Breast epithelium (tissue), 4 donors: ENCODE results near the gene KIR3DL3. TPM values are rescaled to one million over a fixed set of nuclear protein-coding genes. Genes with fewer than 3 reads are reported as not detected.
"Not testable (repeated sequence)": the region's sequence is repeated elsewhere in the genome, so short reads cannot be mapped to it uniquely, and the experiment has no call there.

Experiments
- DNase-seq, 2 donors: peaks; one replicate each; pipeline ENCODE4 v3.0.0-alpha.2; 2019; ENCODE audit warnings: low spot score in 2 of 2
- H3K27ac ChIP-seq, 2 donors: fragments of 200-600 bp; sonication (generic) in 1 of 2; one replicate each; pipeline ENCODE4 v1.5.1; 2016 to 2019; ENCODE audit warnings: mild to moderate bottlenecking in 1 of 2
- H3K27me3 ChIP-seq, 2 donors: fragments of 200-600 bp; sonication (generic) in 1 of 2; one replicate each; pipeline versions ENCODE4 v1.5.1 to v1.6.0; 2017 to 2019; ENCODE audit warnings: control low read depth in 1 of 2, mild to moderate bottlenecking in 1 of 2
- H3K36me3 ChIP-seq: fragments of 200-600 bp; one replicate; pipeline ENCODE4 v1.5.1; 2019
- H3K4me1 ChIP-seq, 2 donors: fragments of 200-600 bp; sonication (generic); one replicate each; pipeline ENCODE4 v1.5.1; 2016 to 2019; ENCODE audit warnings: control low read depth in 1 of 2
- H3K4me3 ChIP-seq, 3 donors: fragments of 200-600 bp; sonication (generic); 1 replicate in 2 of 3; 2 replicates in 1 of 3; pipeline ENCODE4 v1.5.1; 2016 to 2019; ENCODE audit warnings: mild to moderate bottlenecking in 3 of 3, moderate library complexity in 2 of 3
- H3K9me3 ChIP-seq, 2 donors: fragments of 200-600 bp; sonication (generic) in 1 of 2; one replicate each; pipeline ENCODE4 v1.5.1; 2016 to 2019; ENCODE audit warnings: control low read depth in 1 of 2
- intact Hi-C: fragments of 100-400 bp; cut with DNase I; formaldehyde crosslinking; loops from one replicate; pipeline ENCODE4 v1.15.1; 2023; ENCODE audit warnings: low total_unique reads
- total RNA-seq, 3 donors: library from RNA; depleted of rRNA; stranded (reverse); fragments of >200 nt; gene quantifications; one replicate each; pipeline ENCODE4 v1.1.0, GENCODE V29; 2016

The KIR3DL3 gene
- total RNA-seq, 3 donors from 2014 or later = not detected

GRCh38 chr19:54750276-54750675 lies 26.0 kb downstream of the KIR3DL3 start:
- H3K36me3 ChIP-seq, H3K4me3 ChIP-seq, intact Hi-C loops, H3K4me1 ChIP-seq, H3K27ac ChIP-seq, H3K27me3 ChIP-seq, DNase-seq, H3K9me3 ChIP-seq: not testable (repeated sequence)

- H3K27me3 ChIP-seq, intact Hi-C loops, H3K4me1 ChIP-seq: not testable (repeated sequence)
These were observed 32.2 kb downstream of the KIR3DL3 start for GRCh38 chr19:54756204-54757110.

GRCh38 chr19:54758577-54758976 lies 34.3 kb downstream of the KIR3DL3 start:
- H3K4me3 ChIP-seq, intact Hi-C loops, H3K4me1 ChIP-seq, H3K9me3 ChIP-seq, H3K36me3 ChIP-seq, H3K27ac ChIP-seq, DNase-seq, H3K27me3 ChIP-seq: not testable (repeated sequence)

More at GRCh38 chr19:54756204-54757110, 32.2 kb downstream of the KIR3DL3 start:
- not testable (repeated sequence) for H3K36me3 ChIP-seq, DNase-seq, H3K9me3 ChIP-seq, H3K4me3 ChIP-seq, H3K27ac ChIP-seq

GRCh38 chr19:54764219-54764618 lies 40.0 kb downstream of the KIR3DL3 start:
- H3K4me3 ChIP-seq, DNase-seq, H3K27ac ChIP-seq, H3K9me3 ChIP-seq, intact Hi-C loops, H3K36me3 ChIP-seq, H3K27me3 ChIP-seq, H3K4me1 ChIP-seq: not testable (repeated sequence)

GRCh38 chr19:54766464-54766863 lies 42.2 kb downstream of the KIR3DL3 start:
- H3K27ac ChIP-seq, H3K27me3 ChIP-seq, intact Hi-C loops, H3K9me3 ChIP-seq, DNase-seq, H3K4me1 ChIP-seq, H3K36me3 ChIP-seq, H3K4me3 ChIP-seq: not testable (repeated sequence)

- H3K4me1 ChIP-seq, H3K27me3 ChIP-seq, H3K9me3 ChIP-seq, H3K27ac ChIP-seq, H3K36me3 ChIP-seq, DNase-seq, intact Hi-C loops, H3K4me3 ChIP-seq: not testable (repeated sequence)
These were observed 45.4 kb downstream of the KIR3DL3 start, which contains the start of gene KIR2DL1 for GRCh38 chr19:54769646-54770045. Gene KIR2DL1 (plus strand): TSS chr19:54769793. CDS start chr19:54769851, 58 bp downstream.

- intact Hi-C loops, H3K27ac ChIP-seq, H3K36me3 ChIP-seq, H3K4me3 ChIP-seq, H3K27me3 ChIP-seq, H3K4me1 ChIP-seq, DNase-seq, H3K9me3 ChIP-seq: not testable (repeated sequence)
These were observed 46.3 kb downstream of the KIR3DL3 start for GRCh38 chr19:54770511-54770910.

GRCh38 chr19:54771018-54771960 lies 47.0 kb downstream of the KIR3DL3 start:
- intact Hi-C loops, H3K27me3 ChIP-seq, H3K9me3 ChIP-seq, H3K27ac ChIP-seq, H3K4me1 ChIP-seq, H3K4me3 ChIP-seq, DNase-seq, H3K36me3 ChIP-seq: not testable (repeated sequence)

- H3K4me1 ChIP-seq, DNase-seq, H3K36me3 ChIP-seq, H3K4me3 ChIP-seq, H3K9me3 ChIP-seq, intact Hi-C loops, H3K27me3 ChIP-seq, H3K27ac ChIP-seq: not testable (repeated sequence)
These were observed 48.4 kb downstream of the KIR3DL3 start for GRCh38 chr19:54772666-54773065.

GRCh38 chr19:54775095-54775815 lies 51.0 kb downstream of the KIR3DL3 start:
- H3K4me3 ChIP-seq, H3K27me3 ChIP-seq, DNase-seq, H3K27ac ChIP-seq, H3K9me3 ChIP-seq, H3K36me3 ChIP-seq, intact Hi-C loops, H3K4me1 ChIP-seq: not testable (repeated sequence)

GRCh38 chr19:54775830-54776229 lies 51.6 kb downstream of the KIR3DL3 start:
- H3K27me3 ChIP-seq, H3K27ac ChIP-seq, intact Hi-C loops, H3K9me3 ChIP-seq, H3K36me3 ChIP-seq, H3K4me1 ChIP-seq, H3K4me3 ChIP-seq, DNase-seq: not testable (repeated sequence)

- DNase-seq, H3K27me3 ChIP-seq, intact Hi-C loops, H3K4me3 ChIP-seq, H3K4me1 ChIP-seq, H3K36me3 ChIP-seq, H3K27ac ChIP-seq, H3K9me3 ChIP-seq: not testable (repeated sequence)
These were observed 53.6 kb downstream of the KIR3DL3 start for GRCh38 chr19:54777851-54778250.
